Adrenal gland (tissue), 5 donors: ENCODE data around the gene PPP2R2C.

Experiments used
- CTCF ChIP-seq, 6 experiments: fragments of 450-650 bp in 4 of 6; fragments of 200-600 bp in 2 of 6; sonication (generic) in 1 of 6; IDR thresholded peaks; 1 replicate in 5 of 6; 2 replicates in 1 of 6; pipeline versions ENCODE4 v1.5.1 to v1.8.0; 2016 to 2021; ENCODE audit warnings: antibody characterized with exemption in 6 of 6, mild to moderate bottlenecking in 2 of 6, moderate library complexity in 1 of 6
- POLR2A ChIP-seq, 2 donors: fragments of 450-650 bp; IDR thresholded peaks; one replicate each; pipeline ENCODE4 v1.6.1; 2017; ENCODE audit warnings: antibody characterized with exemption in 2 of 2, mild to moderate bottlenecking in 2 of 2, moderate library complexity in 1 of 2
- donor health status: DM: no; HTN: no; CAD: no.

- TF ChIP-seq CTCF (IDR thresholded peaks at IDR 0.05), result no peak
- TF ChIP-seq POLR2A (IDR thresholded peaks at IDR 0.05), result no peak
Measured at GRCh38 chr4:6371812-6372211, 100.6 kb downstream of the PPP2R2C start.
